SK-N-SH treated with all-trans-retinoic acid at 6 μM for 48 hours (cell line): ENCODE data around the gene RAP1GAP.
A peak's percentile ranks its signal among the peaks of the same experiment; 100 is the strongest.

ENCODE experiments used
- ATAC-seq: fragments of 200-7000 bp; cut with Tn5 transposase; 3 replicates; pipeline ENCODE4 v1.9.1; 2020; ENCODE audit warnings: mild to moderate bottlenecking, moderate library complexity
- ARNTL ChIP-seq: fragments of 450-650 bp; formaldehyde crosslinking; IDR thresholded peaks from 2 replicates; pipeline ENCODE4 v1.5.0; 2020; ENCODE audit warnings: low read depth, mild to moderate bottlenecking, moderate library complexity, borderline replicate concordance
- CREB5 ChIP-seq: fragments of 250-450 bp; sonication (Bioruptor Pico); IDR thresholded peaks from 2 replicates; pipeline ENCODE4 v1.5.1; 2020; ENCODE audit warnings: low read depth, mild to moderate bottlenecking, moderate library complexity
- ESRRG ChIP-seq: fragments of 250-450 bp; sonication (Bioruptor Pico); IDR thresholded peaks from 2 replicates; pipeline ENCODE4 v1.6.1; 2021; ENCODE audit warnings: mild to moderate bottlenecking
- GLIS3 ChIP-seq: fragments of 250-450 bp; sonication (Bioruptor Pico); IDR thresholded peaks from 2 replicates; pipeline ENCODE4 v1.5.0; 2020; ENCODE audit warnings: mild to moderate bottlenecking, moderate library complexity
- ISL1 ChIP-seq: fragments of 250-450 bp; sonication (Bioruptor Pico); IDR thresholded peaks from 2 replicates; pipeline ENCODE4 v2.1.2; 2022; ENCODE audit warnings: mild to moderate bottlenecking, moderate library complexity
- PATZ1 ChIP-seq: fragments of 250-450 bp; sonication (Bioruptor Pico); IDR thresholded peaks from 2 replicates; pipeline ENCODE4 v1.8.0; 2020; ENCODE audit warnings: mild to moderate bottlenecking, moderate library complexity, borderline replicate concordance
- POU6F1 ChIP-seq: fragments of 250-450 bp; sonication (Bioruptor Pico); IDR thresholded peaks from 2 replicates; pipeline ENCODE4 v1.8.0; 2021; ENCODE audit warnings: low read depth, mild to moderate bottlenecking, moderate library complexity, borderline replicate concordance
- PPARA ChIP-seq: fragments of 250-450 bp; sonication (Bioruptor Pico); IDR thresholded peaks from 2 replicates; pipeline ENCODE4 v1.5.0; 2020; ENCODE audit warnings: mild to moderate bottlenecking, borderline replicate concordance
- SNAI2 ChIP-seq: fragments of 250-450 bp; sonication (Bioruptor Pico); IDR thresholded peaks from 2 replicates; pipeline ENCODE4 v1.5.0; 2020; ENCODE audit warnings: mild to moderate bottlenecking, moderate library complexity
- TOX ChIP-seq: fragments of 250-450 bp; sonication (Bioruptor Pico); IDR thresholded peaks from 2 replicates; pipeline ENCODE4 v1.8.0; 2021; ENCODE audit warnings: mild to moderate bottlenecking, moderate library complexity, borderline replicate concordance
- TSHZ2 ChIP-seq: fragments of 250-450 bp; sonication (Bioruptor Pico); IDR thresholded peaks from 2 replicates; pipeline ENCODE4 v1.5.0; 2020; ENCODE audit warnings: mild to moderate bottlenecking, moderate library complexity
- ZC3H10 ChIP-seq: fragments of 250-450 bp; sonication (Bioruptor Pico); IDR thresholded peaks from 2 replicates; pipeline ENCODE4 v1.5.1; 2021; ENCODE audit warnings: mild to moderate bottlenecking, moderate library complexity
- ZFP3 ChIP-seq: fragments of 250-450 bp; sonication (Bioruptor Pico); IDR thresholded peaks from 2 replicates; pipeline ENCODE4 v1.5.0; 2020; ENCODE audit warnings: mild to moderate bottlenecking, moderate library complexity
- ZFP30 ChIP-seq: fragments of 450-650 bp; formaldehyde crosslinking; IDR thresholded peaks from 2 replicates; pipeline ENCODE4 v1.5.0; 2022; ENCODE audit warnings: mild to moderate bottlenecking, moderate library complexity
- ZNF565 ChIP-seq: fragments of 450-650 bp; formaldehyde crosslinking; conservative IDR thresholded peaks from 2 replicates; pipeline ENCODE4 v1.5.0; 2020; ENCODE audit warnings: low read depth, mild to moderate bottlenecking, moderate library complexity
- ZNF70 ChIP-seq: fragments of 450-650 bp; formaldehyde crosslinking; IDR thresholded peaks from 2 replicates; pipeline ENCODE4 v1.5.0; 2020; ENCODE audit warnings: mild to moderate bottlenecking, moderate library complexity
- ZNF8 ChIP-seq: fragments of 450-650 bp; formaldehyde crosslinking; IDR thresholded peaks from 2 replicates; pipeline ENCODE4 v1.5.0; 2020; ENCODE audit warnings: mild to moderate bottlenecking, moderate library complexity

The RAP1GAP gene

GRCh38 chr1:21649315-21649714 lies 19.8 kb downstream of the RAP1GAP start:
- TF ChIP-seq SNAI2 (CRISPR knock-in tag) (no peak), ZNF565 (no peak), ZFP30 (no peak), ZC3H10 (no peak), POU6F1 (CRISPR knock-in tag) (no peak), ESRRG (no peak)
- no peak for ATAC-seq

GRCh38 chr1:21648791-21649190 lies 20.4 kb downstream of the RAP1GAP start:
- no peak for ATAC-seq
- no peak for TF ChIP-seq ZNF8 (CRISPR knock-in tag)

- ATAC-seq = no peak
- TF ChIP-seq ZNF565 (no peak), ZNF8 (CRISPR knock-in tag) (no peak), POU6F1 (CRISPR knock-in tag) (no peak), ISL1 (CRISPR knock-in tag) (no peak), ARNTL (CRISPR knock-in tag) (no peak), TSHZ2 (CRISPR knock-in tag) (no peak), GLIS3 (CRISPR knock-in tag) (no peak)
Observed at GRCh38 chr1:21648352-21648730, 20.8 kb downstream of the RAP1GAP start.

GRCh38 chr1:21647431-21648351 lies 21.5 kb downstream of the RAP1GAP start:
- peak; percentile 78 for ATAC-seq
- TF ChIP-seq ISL1 (CRISPR knock-in tag) (no peak), ZFP3 (CRISPR knock-in tag) (0 out of 2 replicates have a peak, but pooled peaks have one; percentile 49), ZNF70 (CRISPR knock-in tag) (no peak), PATZ1 (CRISPR knock-in tag) (no peak), PPARA (CRISPR knock-in tag) (no peak), TOX (CRISPR knock-in tag) (no peak), CREB5 (CRISPR knock-in tag) (no peak)
